Measurements from ENCODE around the gene TIPRL.

GRCh38 chr1:168141871-168142385, 36.8 kb upstream of the TIPRL start:
- TF ChIP-seq, protein P1, sequence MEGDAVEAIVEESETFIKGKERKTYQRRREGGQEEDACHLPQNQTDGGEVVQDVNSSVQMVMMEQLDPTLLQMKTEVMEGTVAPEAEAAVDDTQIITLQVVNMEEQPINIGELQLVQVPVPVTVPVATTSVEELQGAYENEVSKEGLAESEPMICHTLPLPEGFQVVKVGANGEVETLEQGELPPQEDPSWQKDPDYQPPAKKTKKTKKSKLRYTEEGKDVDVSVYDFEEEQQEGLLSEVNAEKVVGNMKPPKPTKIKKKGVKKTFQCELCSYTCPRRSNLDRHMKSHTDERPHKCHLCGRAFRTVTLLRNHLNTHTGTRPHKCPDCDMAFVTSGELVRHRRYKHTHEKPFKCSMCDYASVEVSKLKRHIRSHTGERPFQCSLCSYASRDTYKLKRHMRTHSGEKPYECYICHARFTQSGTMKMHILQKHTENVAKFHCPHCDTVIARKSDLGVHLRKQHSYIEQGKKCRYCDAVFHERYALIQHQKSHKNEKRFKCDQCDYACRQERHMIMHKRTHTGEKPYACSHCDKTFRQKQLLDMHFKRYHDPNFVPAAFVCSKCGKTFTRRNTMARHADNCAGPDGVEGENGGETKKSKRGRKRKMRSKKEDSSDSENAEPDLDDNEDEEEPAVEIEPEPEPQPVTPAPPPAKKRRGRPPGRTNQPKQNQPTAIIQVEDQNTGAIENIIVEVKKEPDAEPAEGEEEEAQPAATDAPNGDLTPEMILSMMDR (conservative IDR thresholded peaks at IDR 0.05; ENCODE audit: low read length) = no peak
- no peak for TF ChIP-seq EZH2phosphoT487 (IDR thresholded peaks at IDR 0.05; ENCODE audit: borderline replicate concordance, low read depth, low read length)

Data from OCI-LY7 (cell line).